Choroid plexus epithelial cell (primary cell): ENCODE measurements around the gene ARHGEF7.

Experiments used
- DNase-seq: peaks from one replicate; pipeline ENCODE4 v3.0.0-alpha.2; 2010; ENCODE audit warnings: low read depth
- H3K4me3 ChIP-seq: 2 replicates; pipeline ENCODE4 v1.5.1; 2011; ENCODE audit warnings: low read depth, mild to moderate bottlenecking, control low read depth, low read length, moderate library complexity
- TF ChIP-seq, protein P1 (sequence below): conservative IDR thresholded peaks from 2 replicates; pipeline ENCODE4 v1.5.1; 2011; ENCODE audit warnings: low read depth, mild to moderate bottlenecking, control low read depth, inconsistent platforms, low read length, moderate library complexity

ARHGEF7 gene

DNA sequence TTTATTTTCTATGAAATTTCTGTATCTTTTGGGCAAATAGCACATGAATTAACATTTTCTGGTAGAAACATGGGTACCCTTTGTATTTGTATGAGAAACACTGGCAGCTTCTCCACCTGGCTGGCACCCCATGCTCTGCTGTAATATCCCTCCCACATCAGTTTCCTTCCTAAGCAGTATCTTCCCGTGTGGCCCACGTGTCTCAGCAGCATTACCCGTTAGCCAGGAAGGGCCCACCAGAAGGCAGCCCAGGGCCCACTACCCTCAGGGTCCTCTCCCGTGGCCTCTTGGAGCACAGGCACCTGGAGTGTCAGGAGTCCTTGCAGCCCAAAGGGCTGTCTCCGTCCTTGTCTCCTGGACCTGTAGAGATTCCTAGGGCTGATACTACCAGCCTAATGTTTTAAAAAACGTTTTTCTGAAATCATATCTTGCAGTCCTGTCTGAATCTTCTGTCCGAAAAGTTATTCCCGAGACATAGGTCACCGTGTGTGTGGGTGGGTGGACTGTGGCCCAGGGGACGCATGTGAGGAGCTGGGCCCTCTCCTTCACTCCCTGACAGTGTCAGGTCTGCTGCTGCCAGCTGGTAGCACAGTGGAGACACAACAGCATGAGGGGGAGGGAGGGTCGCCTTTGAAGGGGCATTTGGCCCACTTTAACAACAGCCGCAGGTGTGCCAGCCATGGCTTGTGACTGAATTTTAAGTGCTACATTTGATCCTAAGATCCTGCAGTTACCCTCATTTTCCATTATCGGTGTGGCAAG is 183.3 kb downstream of the ARHGEF7 start:
- H3K4me3 ChIP-seq, result no peak overlapping the region
- DNase-seq, result no peak
- TF ChIP-seq, protein P1, sequence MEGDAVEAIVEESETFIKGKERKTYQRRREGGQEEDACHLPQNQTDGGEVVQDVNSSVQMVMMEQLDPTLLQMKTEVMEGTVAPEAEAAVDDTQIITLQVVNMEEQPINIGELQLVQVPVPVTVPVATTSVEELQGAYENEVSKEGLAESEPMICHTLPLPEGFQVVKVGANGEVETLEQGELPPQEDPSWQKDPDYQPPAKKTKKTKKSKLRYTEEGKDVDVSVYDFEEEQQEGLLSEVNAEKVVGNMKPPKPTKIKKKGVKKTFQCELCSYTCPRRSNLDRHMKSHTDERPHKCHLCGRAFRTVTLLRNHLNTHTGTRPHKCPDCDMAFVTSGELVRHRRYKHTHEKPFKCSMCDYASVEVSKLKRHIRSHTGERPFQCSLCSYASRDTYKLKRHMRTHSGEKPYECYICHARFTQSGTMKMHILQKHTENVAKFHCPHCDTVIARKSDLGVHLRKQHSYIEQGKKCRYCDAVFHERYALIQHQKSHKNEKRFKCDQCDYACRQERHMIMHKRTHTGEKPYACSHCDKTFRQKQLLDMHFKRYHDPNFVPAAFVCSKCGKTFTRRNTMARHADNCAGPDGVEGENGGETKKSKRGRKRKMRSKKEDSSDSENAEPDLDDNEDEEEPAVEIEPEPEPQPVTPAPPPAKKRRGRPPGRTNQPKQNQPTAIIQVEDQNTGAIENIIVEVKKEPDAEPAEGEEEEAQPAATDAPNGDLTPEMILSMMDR, result no peak

DNA sequence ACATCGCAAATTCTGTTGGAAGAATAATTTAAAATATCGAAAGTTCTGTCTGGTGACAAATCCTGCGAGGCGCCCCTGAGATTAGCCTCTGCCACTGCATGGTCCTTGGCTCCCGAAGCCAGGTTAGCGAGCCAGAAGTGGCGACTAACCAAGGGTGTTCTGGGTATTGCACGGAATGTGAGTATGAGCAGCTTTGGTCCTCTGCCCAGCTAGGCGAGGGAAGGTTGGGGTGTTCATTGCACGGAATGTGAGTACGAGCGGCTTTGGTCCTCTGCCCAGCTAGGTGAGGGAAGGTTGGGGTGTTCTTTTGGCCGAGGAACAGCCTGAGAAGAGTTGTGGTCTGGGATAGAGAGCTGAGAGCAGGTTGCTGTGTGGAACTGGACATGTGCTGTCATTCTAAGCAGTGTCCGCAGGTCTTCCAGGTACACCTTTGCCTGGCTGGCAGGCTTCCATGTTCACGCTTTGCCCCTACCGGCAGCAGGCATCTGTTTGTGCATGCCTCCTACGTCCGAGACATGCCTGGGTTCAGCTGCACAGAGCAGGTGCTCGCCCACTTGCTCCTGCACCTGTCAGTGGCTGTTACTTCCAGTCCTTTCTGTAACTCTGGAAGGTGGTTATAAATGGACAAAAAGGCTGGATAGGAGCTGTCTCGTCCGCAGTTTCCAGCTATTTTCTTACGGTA is 187.1 kb downstream of the ARHGEF7 start:
- DNase-seq, result no peak
- no peak overlapping the region for H3K4me3 ChIP-seq
- TF ChIP-seq, protein P1, result no peak

DNA sequence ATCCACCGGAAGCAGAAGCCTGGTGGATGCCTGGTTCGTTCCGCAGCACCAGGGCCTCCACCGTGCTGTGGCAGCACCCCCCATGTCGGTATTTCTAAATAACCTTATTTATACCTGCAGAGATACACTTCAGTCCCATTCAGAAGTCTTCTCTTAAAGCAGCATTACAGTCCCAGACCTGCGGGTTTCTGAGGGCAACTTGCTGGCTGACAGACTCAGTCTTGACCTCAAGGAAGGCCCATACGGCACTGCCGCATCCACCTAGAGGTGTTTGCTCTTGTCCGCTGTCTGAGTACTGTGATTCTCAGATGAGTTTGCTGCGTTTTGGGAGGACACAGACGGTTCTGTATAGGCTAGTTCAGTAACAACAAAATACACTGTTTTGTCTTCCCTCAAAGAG is 188.4 kb downstream of the ARHGEF7 start:
- TF ChIP-seq, protein P1, result no peak
- no peak for DNase-seq
- no peak overlapping the region for H3K4me3 ChIP-seq

DNA sequence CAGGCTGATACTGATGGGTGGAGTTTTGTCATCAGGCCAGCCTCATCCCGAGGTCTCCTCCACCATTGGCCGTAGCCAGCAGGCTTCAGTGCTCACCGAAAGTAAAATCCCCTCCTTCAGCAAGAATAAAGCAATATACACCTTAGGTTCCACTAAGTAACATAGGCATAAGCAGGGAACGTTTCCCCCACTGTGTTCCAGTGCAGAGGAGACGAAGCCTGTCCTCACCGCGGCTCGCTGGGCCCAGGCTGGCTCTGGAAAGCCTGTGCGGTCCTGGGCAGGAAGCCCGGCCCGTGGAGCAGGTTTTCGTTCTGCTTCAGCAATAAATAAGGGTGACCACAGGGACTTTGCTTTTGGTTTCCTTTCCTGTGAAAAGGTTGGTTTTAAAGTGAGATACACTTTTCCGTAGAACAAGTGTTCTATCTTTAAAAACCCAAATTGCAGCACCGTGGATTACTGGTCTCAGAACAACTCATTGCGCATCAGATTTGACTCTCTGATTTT is 189.0 kb downstream of the ARHGEF7 start:
- TF ChIP-seq, protein P1, result no peak
- H3K4me3 ChIP-seq, result no peak overlapping the region
- DNase-seq, result no peak

DNA sequence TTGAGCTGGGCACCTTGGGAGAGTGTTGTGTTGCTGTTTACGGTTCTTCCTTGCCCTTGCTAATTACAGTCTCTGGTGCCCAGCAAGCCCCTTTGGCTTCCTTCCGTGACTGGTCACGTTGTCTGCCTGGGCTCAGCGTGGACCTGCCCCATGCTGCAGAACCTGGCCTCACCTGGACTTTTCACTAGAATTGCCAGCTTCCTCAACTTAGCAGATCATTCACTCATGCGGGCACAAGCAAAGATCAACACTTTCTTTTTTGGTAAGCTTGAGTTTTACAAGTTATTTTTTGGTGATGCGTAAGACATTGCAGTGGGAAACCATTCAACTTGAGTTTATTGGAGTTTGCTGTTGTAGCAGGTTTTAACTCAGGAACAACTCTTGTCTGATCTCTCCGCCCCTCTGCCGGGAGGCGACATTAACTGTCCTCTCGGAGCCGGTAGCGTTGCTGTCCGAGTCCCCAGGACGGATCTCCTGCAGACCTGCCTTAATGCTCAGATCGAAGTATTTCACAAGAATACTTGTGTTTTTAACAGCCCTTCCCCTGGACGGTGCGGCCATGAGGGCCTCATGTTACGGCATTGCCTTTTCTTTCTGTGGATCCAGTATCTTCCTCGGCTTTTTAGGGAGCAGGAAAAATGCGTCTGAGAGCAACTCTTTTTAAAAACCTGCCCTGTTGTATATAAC is 189.6 kb downstream of the ARHGEF7 start:
- H3K4me3 ChIP-seq, result no peak overlapping the region
- TF ChIP-seq, protein P1, result no peak
- no peak for DNase-seq

DNA sequence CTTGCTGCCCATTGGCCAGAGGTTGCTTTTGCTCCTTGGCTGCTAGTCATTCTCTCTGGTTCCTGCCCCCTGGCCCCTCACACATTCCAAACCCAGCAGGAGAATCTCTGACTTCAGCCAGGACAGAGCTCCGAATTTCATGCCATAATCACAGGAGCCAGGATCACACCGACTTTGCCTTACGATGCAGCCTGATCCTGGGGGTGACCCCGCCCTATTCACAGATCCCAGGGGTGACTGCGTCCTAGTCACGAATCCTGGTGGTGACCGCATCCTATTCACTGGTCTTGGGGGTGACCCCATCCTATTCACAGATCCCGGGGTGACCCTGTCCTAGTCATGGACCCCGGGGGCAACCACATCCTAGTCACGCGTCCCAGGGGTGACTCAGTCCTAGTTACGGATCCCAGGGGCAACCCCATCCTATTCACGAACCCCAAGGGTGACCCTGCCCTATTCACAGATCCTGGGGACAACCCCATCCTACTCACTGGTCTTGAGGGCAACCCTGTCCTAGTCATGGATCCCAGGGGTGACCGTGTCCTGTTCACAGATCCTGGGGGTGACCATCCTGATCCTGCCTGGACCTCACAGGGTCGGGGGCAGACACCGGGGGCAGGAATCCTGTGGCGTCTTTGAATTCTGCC is 198.0 kb downstream of the ARHGEF7 start:
- no peak overlapping the region for H3K4me3 ChIP-seq
- TF ChIP-seq, protein P1, result no peak
- DNase-seq, result no peak
